GM21825 (cell line): ENCODE results near the gene NPW.

ENCODE experiments used
- ATAC-seq: cut with Tn5 transposase; IDR thresholded peaks from one replicate; pipeline ENCODE4 v1.9.1; 2021; ENCODE audit warnings: mild to moderate bottlenecking, moderate library complexity; ENCODE audit not compliant: unreplicated experiment

NPW gene

GRCh38 chr16:2019518-2019920, at the start of gene NPW:
Gene NPW (plus strand): TSS chr16:2019785.
- ATAC-seq = no peak

- ATAC-seq = peak; percentile 71
These were observed 47.6 kb upstream of the NPW start, which contains the start of gene TBL3 for GRCh38 chr16:1971796-1972489. Gene TBL3 (plus strand): TSS chr16:1972053. CDS start chr16:1972165, 112 bp downstream.

- ATAC-seq = no peak
These were observed 47.1 kb upstream of the NPW start for GRCh38 chr16:1972490-1972877.

GRCh38 chr16:1973461-1974156, 46.0 kb upstream of the NPW start:
- ATAC-seq = no peak

GRCh38 chr16:1974157-1975070, 45.2 kb upstream of the NPW start:
- ATAC-seq = no peak

- ATAC-seq = no peak
These were observed 44.0 kb upstream of the NPW start for GRCh38 chr16:1975432-1976215.

- no peak for ATAC-seq
These were observed 43.4 kb upstream of the NPW start for GRCh38 chr16:1976216-1976520.

- ATAC-seq = no peak
These were observed 42.4 kb upstream of the NPW start for GRCh38 chr16:1976951-1977874.

- no peak for ATAC-seq
These were observed 41.7 kb upstream of the NPW start for GRCh38 chr16:1977875-1978268.

- no peak for ATAC-seq
These were observed 41.0 kb upstream of the NPW start for GRCh38 chr16:1978476-1979120.

- no peak for ATAC-seq
These were observed 40.1 kb upstream of the NPW start for GRCh38 chr16:1979271-1980029.

- no peak for ATAC-seq
These were observed 39.4 kb upstream of the NPW start for GRCh38 chr16:1980030-1980769.

GRCh38 chr16:1980770-1981087, 38.9 kb upstream of the NPW start:
- no peak for ATAC-seq

GRCh38 chr16:1981398-1981836, 38.2 kb upstream of the NPW start, which contains the start of gene NOXO1:
Gene NOXO1 (minus strand): TSS chr16:1981469. CDS start chr16:1981179, 290 bp downstream.
- no peak for ATAC-seq

GRCh38 chr16:1982013-1982433, 37.6 kb upstream of the NPW start:
- ATAC-seq = no peak

GRCh38 chr16:1982991-1983543, 36.5 kb upstream of the NPW start:
- no peak for ATAC-seq

- peak; percentile 63 for ATAC-seq
These were observed 35.8 kb upstream of the NPW start, which contains the start of gene GFER for GRCh38 chr16:1983544-1984346. Gene GFER (plus strand): TSS chr16:1984193. CDS start chr16:1984219, 26 bp downstream.
